ENCODE results near the gene TBX3.

Gene TBX3

DNA sequence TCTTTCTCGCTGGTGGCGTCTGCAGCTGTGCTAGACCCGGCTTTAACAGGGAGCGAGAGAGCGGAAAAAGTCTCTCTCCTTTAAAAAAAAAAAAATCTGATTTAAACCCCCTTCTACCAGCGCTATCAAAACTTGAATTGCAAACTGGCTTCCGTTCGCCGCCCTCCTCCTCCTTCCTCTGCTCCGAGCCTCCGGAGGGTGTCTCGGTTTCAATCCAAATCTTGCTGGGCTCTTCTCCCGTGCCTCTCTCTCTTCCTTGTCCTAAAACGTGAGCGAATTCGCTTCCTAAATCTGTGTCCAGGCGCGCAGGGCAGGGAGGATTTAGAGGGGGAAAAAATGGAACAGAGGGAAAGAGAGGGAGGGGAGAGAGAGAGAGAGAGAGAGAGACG, 272 bp downstream of the TBX3 start:
- Histone ChIP-seq H3K9ac (ENCODE audit: low read depth in 1 of 2, low read length in 2 of 2) (peak overlapping the region; percentile 68 to 81), H3K4me1 (ENCODE audit: control insufficient read depth in 2 of 2, insufficient read depth in 2 of 2, low read length in 2 of 2) (peaks cover 8 to 12% of the 10 kb centered on the region in 2 donors), H3K36me3 (ENCODE audit: control insufficient read depth in 2 of 2, insufficient read depth in 2 of 2, low read length in 2 of 2) (peaks cover 0 to 2% of the 10 kb centered on the region in 2 donors), H3K27ac (ENCODE audit: low read depth in 2 of 2, low read length in 2 of 2) (peak overlapping the region; percentile 76 to 85), H3K9me3 (ENCODE audit: control insufficient read depth in 2 of 2, low read length in 2 of 2) (no peaks in the 10 kb centered on the region), H3K4me3 (ENCODE audit: low read length in 2 of 2) (peak overlapping the region; percentile 69 to 87), H3K27me3 (ENCODE audit: control insufficient read depth in 2 of 2, insufficient read depth in 2 of 2, low read length in 2 of 2) (peaks cover 13 to 27% of the 10 kb centered on the region in 2 donors)

DNA sequence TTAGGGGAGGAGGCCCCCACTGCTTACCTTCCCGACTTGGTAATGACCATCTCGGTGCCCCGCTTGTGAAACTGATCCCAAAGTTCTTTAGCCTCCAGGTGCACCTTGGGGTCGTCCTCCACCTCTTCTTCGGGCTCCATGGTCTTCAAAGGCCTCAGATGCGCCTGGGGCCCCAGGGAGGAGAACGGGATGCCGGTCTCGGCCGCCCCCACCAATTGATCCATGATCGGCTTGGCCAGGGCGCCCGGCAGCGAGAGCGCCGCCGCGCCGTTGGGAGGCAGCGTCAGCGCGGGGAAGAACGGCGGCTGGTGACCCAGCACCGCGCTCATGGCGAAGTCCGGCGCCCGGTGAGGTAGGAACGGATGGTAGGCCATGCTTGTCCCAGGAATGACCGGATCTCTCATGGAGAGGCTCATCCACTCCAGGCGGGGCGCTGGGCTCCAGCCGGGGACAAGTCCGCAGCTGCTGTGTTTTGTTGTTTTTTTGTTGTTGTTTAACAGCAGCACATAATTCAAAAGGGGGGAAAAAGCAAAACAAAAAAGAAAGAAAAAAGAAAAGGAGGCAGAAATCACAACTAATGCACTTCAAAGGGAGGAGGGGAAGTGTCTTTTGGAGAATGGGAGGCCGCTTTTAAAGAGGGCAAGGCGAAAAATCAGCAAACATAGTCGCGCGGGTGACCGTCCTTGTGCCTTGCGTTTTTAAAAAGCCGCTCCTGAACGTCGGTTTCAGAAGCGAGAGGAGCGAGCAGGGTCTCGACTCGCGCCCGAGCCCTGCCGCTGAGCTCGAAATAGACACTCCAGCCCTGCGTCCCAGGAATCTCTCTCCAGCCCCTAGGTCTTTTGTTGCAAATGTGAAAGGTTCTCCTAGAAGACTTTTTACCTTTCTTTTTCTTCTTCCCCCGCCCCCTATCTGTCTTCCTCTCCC, 928 bp downstream of the TBX3 start:
- Histone ChIP-seq H3K27me3 (ENCODE audit: control insufficient read depth in 2 of 2, insufficient read depth in 2 of 2, low read length in 2 of 2) (peaks cover 10 to 21% of the 10 kb centered on the region in 2 donors), H3K36me3 (ENCODE audit: control insufficient read depth in 2 of 2, insufficient read depth in 2 of 2, low read length in 2 of 2) (peaks cover 0 to 3% of the 10 kb centered on the region in 2 donors), H3K27ac (ENCODE audit: low read depth in 2 of 2, low read length in 2 of 2) (peak overlapping the region; percentile 76 to 85), H3K9me3 (ENCODE audit: control insufficient read depth in 2 of 2, low read length in 2 of 2) (no peaks in the 10 kb centered on the region), H3K4me3 (ENCODE audit: low read length in 2 of 2) (peak overlapping the region; percentile 69 to 87), H3K4me1 (ENCODE audit: control insufficient read depth in 2 of 2, insufficient read depth in 2 of 2, low read length in 2 of 2) (peaks cover 6 to 12% of the 10 kb centered on the region in 2 donors), H3K9ac (ENCODE audit: low read depth in 1 of 2, low read length in 2 of 2) (peak overlapping the region; percentile 68 to 81)

DNA sequence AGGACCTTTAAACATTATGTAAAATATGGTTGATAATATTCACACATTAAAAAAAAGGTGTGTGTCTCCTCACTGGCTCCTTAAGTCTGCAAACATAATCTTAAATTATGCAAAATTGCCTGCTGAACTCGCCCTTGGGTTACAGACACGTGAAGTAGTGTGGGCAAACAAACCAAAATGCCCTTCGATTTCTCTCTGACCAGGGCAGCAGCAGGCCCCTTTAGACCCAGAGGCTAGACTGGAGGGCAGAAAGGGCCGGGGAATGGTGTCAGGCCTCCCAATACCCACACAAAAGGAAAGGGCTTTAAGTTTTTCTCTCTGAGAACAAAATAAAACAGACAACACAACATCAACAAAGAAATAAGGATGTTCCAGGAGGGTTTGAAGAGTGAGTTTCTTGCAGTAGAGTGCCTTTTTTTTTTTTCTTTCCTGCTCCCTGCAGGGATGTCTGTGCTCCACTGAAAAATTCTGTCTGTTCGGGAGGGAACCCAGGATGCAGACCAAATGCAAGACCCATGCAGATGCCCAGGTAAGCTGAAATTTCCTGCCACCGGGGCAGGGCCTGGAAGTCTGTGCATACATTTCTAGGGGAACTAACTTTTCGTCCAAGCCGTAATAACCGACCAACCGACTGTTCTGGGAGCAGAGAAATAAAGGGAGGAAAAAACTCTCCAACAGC, 1.7 kb downstream of the TBX3 start:
- Histone ChIP-seq H3K27me3 (ENCODE audit: control insufficient read depth in 2 of 2, insufficient read depth in 2 of 2, low read length in 2 of 2) (peaks cover 6 to 18% of the 10 kb centered on the region in 2 donors), H3K4me3 (ENCODE audit: low read length in 2 of 2) (peak overlapping the region; percentile 69 to 87), H3K36me3 (ENCODE audit: control insufficient read depth in 2 of 2, insufficient read depth in 2 of 2, low read length in 2 of 2) (peaks cover under 1 to 3% of the 10 kb centered on the region in 2 donors), H3K9ac (ENCODE audit: low read depth in 1 of 2, low read length in 2 of 2) (peak overlapping the region; percentile 68 to 81), H3K27ac (ENCODE audit: low read depth in 2 of 2, low read length in 2 of 2) (peak overlapping the region; percentile 76 to 85), H3K4me1 (ENCODE audit: control insufficient read depth in 2 of 2, insufficient read depth in 2 of 2, low read length in 2 of 2) (peaks cover 6 to 12% of the 10 kb centered on the region in 2 donors), H3K9me3 (ENCODE audit: control insufficient read depth in 2 of 2, low read length in 2 of 2) (no peaks in the 10 kb centered on the region)

DNA sequence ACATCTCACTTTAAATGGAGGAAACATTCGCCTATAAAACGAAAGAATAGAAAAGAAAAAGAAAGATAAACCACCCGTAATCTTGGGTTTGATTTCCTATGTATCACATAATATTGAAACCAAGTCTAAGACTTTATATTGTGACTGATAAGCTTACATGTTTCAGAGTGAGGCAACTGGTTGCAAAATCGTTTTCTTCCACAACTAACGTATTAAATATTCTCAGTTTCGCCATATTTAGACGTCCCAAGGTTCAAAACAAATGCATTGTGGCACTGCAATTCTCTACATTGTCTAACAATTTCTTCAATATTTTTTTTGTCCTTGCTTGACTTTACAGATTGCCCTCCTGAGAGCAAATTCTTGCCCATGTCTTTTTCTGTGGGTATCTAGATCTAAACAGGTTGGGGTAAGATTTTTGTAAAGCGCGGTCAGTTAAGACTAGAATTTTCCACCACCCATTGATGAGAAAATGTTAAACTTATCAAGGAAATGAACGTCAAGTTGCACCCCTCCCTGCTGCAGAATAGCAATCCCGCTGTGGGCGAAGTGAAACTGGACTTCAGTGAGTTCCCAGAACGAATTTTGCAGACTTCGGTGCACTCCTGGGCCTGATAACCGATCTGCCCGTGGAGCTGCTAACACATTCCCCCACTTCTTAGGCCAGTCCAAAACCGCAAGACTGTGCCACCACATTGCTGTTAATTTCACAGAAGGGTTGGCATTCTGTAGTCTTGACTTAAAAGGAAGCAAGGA, 2.7 kb downstream of the TBX3 start:
- H3K36me3 ChIP-seq (ENCODE audit: control insufficient read depth in 2 of 2, insufficient read depth in 2 of 2, low read length in 2 of 2), result peaks cover 2 to 6% of the 10 kb centered on the region in 2 donors
- H3K27ac ChIP-seq (ENCODE audit: low read depth in 2 of 2, low read length in 2 of 2), result peak overlapping the region; percentile 26 to 76
- peak overlapping the region; percentile 69 to 87 for H3K4me3 ChIP-seq (ENCODE audit: low read length in 2 of 2)
- H3K9me3 ChIP-seq (ENCODE audit: control insufficient read depth in 2 of 2, low read length in 2 of 2), result no peaks in the 10 kb centered on the region
- H3K27me3 ChIP-seq (ENCODE audit: control insufficient read depth in 2 of 2, insufficient read depth in 2 of 2, low read length in 2 of 2), result peaks cover 0 to 13% of the 10 kb centered on the region in 2 donors
- peak overlapping the region; percentile 5 to 68 for H3K9ac ChIP-seq (ENCODE audit: low read depth in 1 of 2, low read length in 2 of 2)
- H3K4me1 ChIP-seq (ENCODE audit: control insufficient read depth in 2 of 2, insufficient read depth in 2 of 2, low read length in 2 of 2), result peaks cover 6 to 12% of the 10 kb centered on the region in 2 donors

DNA sequence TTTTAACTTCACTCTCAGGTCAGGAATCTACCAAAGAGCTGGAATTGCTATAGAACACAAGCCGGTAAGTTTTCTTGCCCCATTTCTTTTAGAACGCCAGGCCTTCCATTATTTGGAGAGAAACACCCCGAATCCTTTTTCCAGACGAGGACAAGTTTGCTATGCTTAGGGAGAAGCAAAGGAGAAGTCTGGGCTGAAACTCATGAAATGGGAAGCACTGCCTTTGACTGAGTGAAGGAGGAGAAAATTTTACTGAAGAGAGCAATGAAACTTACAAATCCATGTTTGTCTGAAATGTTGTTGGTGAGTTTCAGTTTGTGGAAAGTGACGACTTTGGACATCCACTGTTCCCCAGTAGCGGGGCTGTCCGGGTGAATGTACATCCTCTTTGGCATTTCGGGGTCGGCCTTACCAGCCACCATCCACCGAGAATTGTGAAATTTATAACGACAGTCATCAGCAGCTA, 3.3 kb downstream of the TBX3 start:
- peaks cover 0 to 8% of the 10 kb centered on the region in 2 donors for H3K27me3 ChIP-seq (ENCODE audit: control insufficient read depth in 2 of 2, insufficient read depth in 2 of 2, low read length in 2 of 2)
- H3K27ac ChIP-seq (ENCODE audit: low read depth in 2 of 2, low read length in 2 of 2), result peak overlapping the region in 1 of 2 donors; percentile 26
- H3K9ac ChIP-seq (ENCODE audit: low read depth in 1 of 2, low read length in 2 of 2), result peak overlapping the region in 1 of 2 donors; percentile 36
- peak overlapping the region; percentile 17 to 87 for H3K4me3 ChIP-seq (ENCODE audit: low read length in 2 of 2)
- peaks cover 2 to 6% of the 10 kb centered on the region in 2 donors for H3K36me3 ChIP-seq (ENCODE audit: control insufficient read depth in 2 of 2, insufficient read depth in 2 of 2, low read length in 2 of 2)
- no peaks in the 10 kb centered on the region for H3K9me3 ChIP-seq (ENCODE audit: control insufficient read depth in 2 of 2, low read length in 2 of 2)
- peaks cover 6 to 12% of the 10 kb centered on the region in 2 donors for H3K4me1 ChIP-seq (ENCODE audit: control insufficient read depth in 2 of 2, insufficient read depth in 2 of 2, low read length in 2 of 2)

DNA sequence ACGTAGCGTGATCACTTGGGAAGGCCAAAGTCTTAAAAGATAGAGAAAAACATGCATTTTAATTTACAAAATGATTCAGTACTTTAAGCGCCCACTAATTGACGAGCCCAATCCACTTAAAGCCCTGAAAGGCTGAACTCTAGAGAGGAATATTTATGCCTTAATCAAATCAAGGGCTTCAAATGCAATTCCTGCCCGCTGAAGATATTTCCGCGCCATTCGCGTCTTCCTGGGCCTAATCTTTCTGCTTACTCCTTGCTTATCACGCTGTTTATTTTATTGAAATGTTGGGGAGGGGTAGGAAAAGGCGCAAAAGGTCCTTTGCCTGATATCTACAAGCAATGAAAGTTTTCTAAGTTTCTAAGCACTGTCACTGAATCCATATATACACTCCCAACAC, 4.0 kb downstream of the TBX3 start:
- Histone ChIP-seq H3K27me3 (ENCODE audit: control insufficient read depth in 2 of 2, insufficient read depth in 2 of 2, low read length in 2 of 2) (peaks cover 0 to 3% of the 10 kb centered on the region in 2 donors), H3K36me3 (ENCODE audit: control insufficient read depth in 2 of 2, insufficient read depth in 2 of 2, low read length in 2 of 2) (peaks cover 2 to 6% of the 10 kb centered on the region in 2 donors), H3K9ac (ENCODE audit: low read depth in 1 of 2, low read length in 2 of 2) (no peak overlapping the region), H3K4me3 (ENCODE audit: low read length in 2 of 2) (peak overlapping the region; percentile 4 to 87), H3K9me3 (ENCODE audit: control insufficient read depth in 2 of 2, low read length in 2 of 2) (no peaks in the 10 kb centered on the region), H3K27ac (ENCODE audit: low read depth in 2 of 2, low read length in 2 of 2) (no peak overlapping the region), H3K4me1 (ENCODE audit: control insufficient read depth in 2 of 2, insufficient read depth in 2 of 2, low read length in 2 of 2) (peaks cover 2 to 8% of the 10 kb centered on the region in 2 donors)

DNA sequence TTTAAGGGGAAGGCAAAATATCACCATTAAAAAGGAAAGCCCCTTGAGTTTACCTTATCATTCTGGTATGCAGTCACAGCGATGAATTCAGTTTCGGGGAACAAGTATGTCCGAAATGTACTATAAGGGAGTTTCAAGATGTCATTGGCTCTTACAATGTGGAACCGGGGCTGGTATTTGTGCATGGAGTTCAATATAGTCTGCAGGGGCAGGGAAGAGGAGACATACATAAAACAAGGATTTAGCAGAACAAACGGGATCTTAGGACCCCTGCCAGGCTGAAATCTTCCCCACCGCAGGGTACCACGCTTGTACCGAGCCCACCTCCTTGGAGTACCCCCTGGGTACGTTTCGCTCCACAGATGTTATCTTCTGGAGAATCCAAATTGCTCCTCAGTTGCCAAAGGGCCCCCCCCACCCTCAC, 4.5 kb downstream of the TBX3 start:
- Histone ChIP-seq H3K36me3 (ENCODE audit: control insufficient read depth in 2 of 2, insufficient read depth in 2 of 2, low read length in 2 of 2) (peaks cover 2 to 9% of the 10 kb centered on the region in 2 donors), H3K9me3 (ENCODE audit: control insufficient read depth in 2 of 2, low read length in 2 of 2) (no peaks in the 10 kb centered on the region), H3K4me1 (ENCODE audit: control insufficient read depth in 2 of 2, insufficient read depth in 2 of 2, low read length in 2 of 2) (peaks cover 0 to 6% of the 10 kb centered on the region in 2 donors), H3K9ac (ENCODE audit: low read depth in 1 of 2, low read length in 2 of 2) (no peak overlapping the region), H3K27me3 (ENCODE audit: control insufficient read depth in 2 of 2, insufficient read depth in 2 of 2, low read length in 2 of 2) (peaks cover 0 to 3% of the 10 kb centered on the region in 2 donors), H3K27ac (ENCODE audit: low read depth in 2 of 2, low read length in 2 of 2) (no peak overlapping the region), H3K4me3 (ENCODE audit: low read length in 2 of 2) (peak overlapping the region; percentile 4 to 27)

DNA sequence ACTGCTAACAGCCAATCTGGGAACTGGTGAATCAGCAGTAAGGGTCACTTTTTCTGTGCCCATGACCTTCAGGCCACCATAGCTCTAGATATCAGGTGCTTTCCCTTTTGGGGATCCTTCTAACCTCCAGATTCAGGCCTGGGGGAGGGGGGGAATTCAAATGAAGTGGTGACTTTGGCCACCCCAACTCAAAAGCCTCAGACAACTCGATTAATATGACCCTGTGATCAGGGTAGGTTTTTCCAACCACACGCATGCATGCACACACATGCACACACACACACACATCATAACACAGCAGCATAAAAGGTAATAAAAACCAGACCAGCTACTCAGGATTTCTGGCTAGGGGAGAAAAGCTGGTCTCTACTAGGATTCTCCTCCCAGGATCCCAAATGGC, 5.3 kb downstream of the TBX3 start:
- Histone ChIP-seq H3K27me3 (ENCODE audit: control insufficient read depth in 2 of 2, insufficient read depth in 2 of 2, low read length in 2 of 2) (peaks cover 3% of the 10 kb centered on the region in 2 donors), H3K9ac (ENCODE audit: low read depth in 1 of 2, low read length in 2 of 2) (no peak overlapping the region), H3K4me3 (ENCODE audit: low read length in 2 of 2) (peak overlapping the region in 1 of 2 donors; percentile 27), H3K9me3 (ENCODE audit: control insufficient read depth in 2 of 2, low read length in 2 of 2) (no peaks in the 10 kb centered on the region), H3K27ac (ENCODE audit: low read depth in 2 of 2, low read length in 2 of 2) (no peak overlapping the region), H3K36me3 (ENCODE audit: control insufficient read depth in 2 of 2, insufficient read depth in 2 of 2, low read length in 2 of 2) (peaks cover 2 to 12% of the 10 kb centered on the region in 2 donors), H3K4me1 (ENCODE audit: control insufficient read depth in 2 of 2, insufficient read depth in 2 of 2, low read length in 2 of 2) (peaks cover 0 to 6% of the 10 kb centered on the region in 2 donors)

DNA sequence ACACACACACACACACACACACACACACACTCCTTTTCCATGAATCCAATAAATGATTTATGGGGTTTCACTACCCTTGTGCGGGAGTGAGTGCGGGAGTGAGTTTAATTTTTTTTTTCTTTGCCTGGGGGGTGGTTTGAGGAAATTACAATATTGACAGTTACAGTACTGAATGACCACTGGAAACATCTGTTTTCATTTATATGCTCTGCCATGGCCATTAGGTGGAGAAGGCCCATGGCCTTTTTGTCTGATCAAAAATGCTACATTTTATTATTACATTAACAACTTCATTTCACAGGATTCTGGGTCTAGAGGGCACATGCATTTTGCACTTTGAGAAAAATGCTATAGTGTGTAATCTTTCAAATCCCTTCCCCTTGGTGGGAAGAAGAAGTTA, 5.9 kb downstream of the TBX3 start:
- no peak overlapping the region for H3K9ac ChIP-seq (ENCODE audit: low read depth in 1 of 2, low read length in 2 of 2)
- H3K27ac ChIP-seq (ENCODE audit: low read depth in 2 of 2, low read length in 2 of 2), result no peak overlapping the region
- H3K4me1 ChIP-seq (ENCODE audit: control insufficient read depth in 2 of 2, insufficient read depth in 2 of 2, low read length in 2 of 2), result peaks cover 0 to 6% of the 10 kb centered on the region in 2 donors
- peaks cover 2 to 12% of the 10 kb centered on the region in 2 donors for H3K36me3 ChIP-seq (ENCODE audit: control insufficient read depth in 2 of 2, insufficient read depth in 2 of 2, low read length in 2 of 2)
- no peak overlapping the region for H3K4me3 ChIP-seq (ENCODE audit: low read length in 2 of 2)
- peaks cover 3% of the 10 kb centered on the region in 2 donors for H3K27me3 ChIP-seq (ENCODE audit: control insufficient read depth in 2 of 2, insufficient read depth in 2 of 2, low read length in 2 of 2)
- no peaks in the 10 kb centered on the region for H3K9me3 ChIP-seq (ENCODE audit: control insufficient read depth in 2 of 2, low read length in 2 of 2)

Data from mucosa of rectum (tissue), 2 donors.